Loucy (cell line): ENCODE results near the gene CD3G.

Experiments used
- EZH2phosphoT487 ChIP-seq: fragments of 200-600 bp; IDR thresholded peaks from 2 replicates; pipeline ENCODE4 v1.6.1; 2018; ENCODE audit warnings: antibody characterized with exemption, mild to moderate bottlenecking, moderate library complexity, borderline replicate concordance
- TF ChIP-seq, protein P1 (sequence below): fragments of 200-600 bp; sonication (generic); conservative IDR thresholded peaks from 2 replicates; pipeline ENCODE4 v1.5.1; 2014; ENCODE audit warnings: mild to moderate bottlenecking, antibody characterized with exemption, low read length

DNA sequence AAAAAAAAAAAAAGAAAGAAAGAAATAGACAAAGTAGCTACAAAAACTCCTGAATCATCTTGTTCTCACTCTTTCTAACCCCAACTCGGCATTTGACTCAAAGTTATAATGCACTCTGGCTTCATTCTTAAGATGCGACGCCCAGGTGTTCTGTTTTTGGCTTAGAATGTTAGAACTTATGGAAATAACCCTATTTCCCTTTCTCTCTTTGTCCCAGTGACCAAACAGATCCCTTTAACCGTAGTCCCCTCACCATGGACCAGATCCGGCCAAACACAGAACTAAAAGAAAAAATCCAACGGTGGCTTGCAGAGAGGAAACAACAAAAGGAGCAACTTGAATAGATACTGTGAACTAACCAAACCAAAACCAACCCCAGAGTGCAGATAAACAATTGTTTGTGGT lies 52.0 kb downstream of the CD3G start:
- TF ChIP-seq, protein P1, sequence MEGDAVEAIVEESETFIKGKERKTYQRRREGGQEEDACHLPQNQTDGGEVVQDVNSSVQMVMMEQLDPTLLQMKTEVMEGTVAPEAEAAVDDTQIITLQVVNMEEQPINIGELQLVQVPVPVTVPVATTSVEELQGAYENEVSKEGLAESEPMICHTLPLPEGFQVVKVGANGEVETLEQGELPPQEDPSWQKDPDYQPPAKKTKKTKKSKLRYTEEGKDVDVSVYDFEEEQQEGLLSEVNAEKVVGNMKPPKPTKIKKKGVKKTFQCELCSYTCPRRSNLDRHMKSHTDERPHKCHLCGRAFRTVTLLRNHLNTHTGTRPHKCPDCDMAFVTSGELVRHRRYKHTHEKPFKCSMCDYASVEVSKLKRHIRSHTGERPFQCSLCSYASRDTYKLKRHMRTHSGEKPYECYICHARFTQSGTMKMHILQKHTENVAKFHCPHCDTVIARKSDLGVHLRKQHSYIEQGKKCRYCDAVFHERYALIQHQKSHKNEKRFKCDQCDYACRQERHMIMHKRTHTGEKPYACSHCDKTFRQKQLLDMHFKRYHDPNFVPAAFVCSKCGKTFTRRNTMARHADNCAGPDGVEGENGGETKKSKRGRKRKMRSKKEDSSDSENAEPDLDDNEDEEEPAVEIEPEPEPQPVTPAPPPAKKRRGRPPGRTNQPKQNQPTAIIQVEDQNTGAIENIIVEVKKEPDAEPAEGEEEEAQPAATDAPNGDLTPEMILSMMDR, result no peak
- TF ChIP-seq EZH2phosphoT487, result no peak
